ENCODE measurements around the gene MGRN1.

MGRN1 gene

GRCh38 chr16:4689864-4690704 is 65.5 kb downstream of the MGRN1 start:
- DNase-seq = no peak

- DNase-seq = no peak
These were observed 66.5 kb downstream of the MGRN1 start for GRCh38 chr16:4690946-4691665.

GRCh38 chr16:4691666-4692412 is 67.2 kb downstream of the MGRN1 start:
- no peak for DNase-seq

- no peak for DNase-seq
These were observed 68.1 kb downstream of the MGRN1 start for GRCh38 chr16:4692460-4693295.

GRCh38 chr16:4693296-4693955 is 68.8 kb downstream of the MGRN1 start, which contains the start of gene NUDT16L1:
TSS of gene NUDT16L1 (plus strand) at chr16:4693562. CDS start at chr16:4693727, 165 bp downstream.
- DNase-seq = peak; percentile 95

- DNase-seq = no peak
These were observed 69.5 kb downstream of the MGRN1 start for GRCh38 chr16:4693956-4694641.

GRCh38 chr16:4694642-4695451 is 70.2 kb downstream of the MGRN1 start:
- no peak for DNase-seq

- no peak for DNase-seq
These were observed 71.0 kb downstream of the MGRN1 start for GRCh38 chr16:4695473-4696171.

- no peak for DNase-seq
These were observed 71.7 kb downstream of the MGRN1 start for GRCh38 chr16:4696172-4696904.

- no peak for DNase-seq
These were observed 72.5 kb downstream of the MGRN1 start for GRCh38 chr16:4696905-4697847.

- DNase-seq = no peak
These were observed 73.2 kb downstream of the MGRN1 start for GRCh38 chr16:4697848-4698291.

GRCh38 chr16:4698321-4699045 is 73.9 kb downstream of the MGRN1 start:
- DNase-seq = no peak

GRCh38 chr16:4699046-4699556 is 74.5 kb downstream of the MGRN1 start:
- no peak for DNase-seq

GRCh38 chr16:4700380-4700996 is 75.9 kb downstream of the MGRN1 start:
- no peak for DNase-seq

- no peak for DNase-seq
These were observed 76.5 kb downstream of the MGRN1 start for GRCh38 chr16:4700997-4701743.

Measured in amniotic stem cell (primary cell).